GM23338 (cell line): ENCODE results near the gene NHSL1.
A peak's percentile ranks its signal among the peaks of the same experiment; 100 is the strongest.

Experiments
- CREB1 ChIP-seq: fragments of 250-450 bp; sonication (Bioruptor Pico); IDR thresholded peaks from 2 replicates; pipeline ENCODE4 v1.5.0; 2020; ENCODE audit warnings: low read depth, mild to moderate bottlenecking, moderate library complexity
- CTCF ChIP-seq, 2 experiments: fragments of 200-600 bp in 1 of 2; sonication (generic) in 1 of 2; conservative IDR thresholded peaks; 2 replicates each; pipeline versions ENCODE4 v1.5.1 to v1.6.1; 2016 to 2017; ENCODE audit warnings: antibody characterized with exemption in 2 of 2, low read depth in 2 of 2, mild to moderate bottlenecking in 2 of 2, moderate library complexity in 1 of 2
- ETS1 ChIP-seq: IDR thresholded peaks from 2 replicates; pipeline ENCODE4 v1.6.1; 2016; ENCODE audit warnings: antibody characterized with exemption
- EZH2 ChIP-seq: fragments of 200-600 bp; sonication (generic); IDR thresholded peaks from one replicate; pipeline ENCODE4 v1.8.0; 2017; ENCODE audit warnings: antibody characterized with exemption, mild to moderate bottlenecking, low read depth; ENCODE audit not compliant: unreplicated experiment
- EZH2phosphoT487 ChIP-seq: fragments of 200-600 bp; sonication (generic); IDR thresholded peaks from one replicate; pipeline ENCODE4 v1.8.1; 2018; ENCODE audit warnings: antibody characterized with exemption; ENCODE audit not compliant: unreplicated experiment
- JUNB ChIP-seq: IDR thresholded peaks from one replicate; pipeline ENCODE4 v1.6.1; 2016; ENCODE audit warnings: antibody characterized with exemption; ENCODE audit not compliant: unreplicated experiment
- POLR2AphosphoS5 ChIP-seq: IDR thresholded peaks from 2 replicates; pipeline ENCODE4 v1.6.1; 2016; ENCODE audit warnings: antibody characterized with exemption, low read depth
- ZNF114 ChIP-seq: fragments of 250-450 bp; sonication (Bioruptor Pico); IDR thresholded peaks from 2 replicates; pipeline ENCODE4 v1.5.0; 2020; ENCODE audit warnings: mild to moderate bottlenecking, moderate library complexity
- ZNF331 ChIP-seq: fragments of 250-450 bp; sonication (Bioruptor Pico); IDR thresholded peaks from 2 replicates; pipeline ENCODE4 v1.5.0; 2020; ENCODE audit warnings: low read depth, mild to moderate bottlenecking, moderate library complexity
- TF ChIP-seq, protein P1 (sequence below): IDR thresholded peaks from one replicate; pipeline ENCODE4 v1.6.1; 2018; ENCODE audit warnings: antibody characterized with exemption; ENCODE audit not compliant: unreplicated experiment

- TF ChIP-seq CTCF (conservative IDR thresholded peaks at IDR 0.05; ENCODE audit: low read depth in 2 of 2) (peak; percentile 40 to 49; a peak in 3 of 4 replicates), POLR2AphosphoS5 (no peak), EZH2phosphoT487 (no peak), EZH2 (no peak), ZNF331 (CRISPR knock-in tag) (no peak), ZNF114 (CRISPR knock-in tag) (no peak), JUNB (no peak), CREB1 (CRISPR knock-in tag) (no peak), ETS1 (no peak)
- TF ChIP-seq, protein P1, sequence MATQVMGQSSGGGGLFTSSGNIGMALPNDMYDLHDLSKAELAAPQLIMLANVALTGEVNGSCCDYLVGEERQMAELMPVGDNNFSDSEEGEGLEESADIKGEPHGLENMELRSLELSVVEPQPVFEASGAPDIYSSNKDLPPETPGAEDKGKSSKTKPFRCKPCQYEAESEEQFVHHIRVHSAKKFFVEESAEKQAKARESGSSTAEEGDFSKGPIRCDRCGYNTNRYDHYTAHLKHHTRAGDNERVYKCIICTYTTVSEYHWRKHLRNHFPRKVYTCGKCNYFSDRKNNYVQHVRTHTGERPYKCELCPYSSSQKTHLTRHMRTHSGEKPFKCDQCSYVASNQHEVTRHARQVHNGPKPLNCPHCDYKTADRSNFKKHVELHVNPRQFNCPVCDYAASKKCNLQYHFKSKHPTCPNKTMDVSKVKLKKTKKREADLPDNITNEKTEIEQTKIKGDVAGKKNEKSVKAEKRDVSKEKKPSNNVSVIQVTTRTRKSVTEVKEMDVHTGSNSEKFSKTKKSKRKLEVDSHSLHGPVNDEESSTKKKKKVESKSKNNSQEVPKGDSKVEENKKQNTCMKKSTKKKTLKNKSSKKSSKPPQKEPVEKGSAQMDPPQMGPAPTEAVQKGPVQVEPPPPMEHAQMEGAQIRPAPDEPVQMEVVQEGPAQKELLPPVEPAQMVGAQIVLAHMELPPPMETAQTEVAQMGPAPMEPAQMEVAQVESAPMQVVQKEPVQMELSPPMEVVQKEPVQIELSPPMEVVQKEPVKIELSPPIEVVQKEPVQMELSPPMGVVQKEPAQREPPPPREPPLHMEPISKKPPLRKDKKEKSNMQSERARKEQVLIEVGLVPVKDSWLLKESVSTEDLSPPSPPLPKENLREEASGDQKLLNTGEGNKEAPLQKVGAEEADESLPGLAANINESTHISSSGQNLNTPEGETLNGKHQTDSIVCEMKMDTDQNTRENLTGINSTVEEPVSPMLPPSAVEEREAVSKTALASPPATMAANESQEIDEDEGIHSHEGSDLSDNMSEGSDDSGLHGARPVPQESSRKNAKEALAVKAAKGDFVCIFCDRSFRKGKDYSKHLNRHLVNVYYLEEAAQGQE = no peak
Measured at GRCh38 chr6:138397128-138398122, 101.9 kb downstream of the NHSL1 start.
